Measurements from ENCODE around the gene ATP1A1.

The ATP1A1 gene

GRCh38 chr1:116392717-116393404 lies 19.8 kb downstream of the ATP1A1 start:
- DNase-seq, result no peak

DNA sequence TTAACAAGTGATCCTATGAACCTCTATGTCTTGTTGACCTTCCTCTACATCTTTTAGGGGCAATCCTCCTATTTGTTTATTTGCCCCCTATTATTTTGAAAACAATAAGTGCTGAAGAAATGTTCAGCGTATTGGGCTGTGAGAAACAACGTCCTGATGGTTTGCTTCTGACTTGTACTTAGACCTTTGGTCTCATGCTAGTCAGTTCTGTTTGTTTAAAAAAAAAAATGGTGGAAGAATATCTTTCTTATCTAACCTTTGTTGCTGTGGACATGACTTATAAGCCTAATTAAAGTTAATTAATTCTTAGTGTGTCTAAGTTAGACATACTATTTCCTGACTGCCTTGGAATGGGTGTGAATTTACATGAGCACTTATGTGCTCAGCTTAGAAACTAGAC lies 20.7 kb downstream of the ATP1A1 start:
- no peak for DNase-seq

GRCh38 chr1:116394270-116394669 lies 21.2 kb downstream of the ATP1A1 start:
- DNase-seq, result no peak

DNA sequence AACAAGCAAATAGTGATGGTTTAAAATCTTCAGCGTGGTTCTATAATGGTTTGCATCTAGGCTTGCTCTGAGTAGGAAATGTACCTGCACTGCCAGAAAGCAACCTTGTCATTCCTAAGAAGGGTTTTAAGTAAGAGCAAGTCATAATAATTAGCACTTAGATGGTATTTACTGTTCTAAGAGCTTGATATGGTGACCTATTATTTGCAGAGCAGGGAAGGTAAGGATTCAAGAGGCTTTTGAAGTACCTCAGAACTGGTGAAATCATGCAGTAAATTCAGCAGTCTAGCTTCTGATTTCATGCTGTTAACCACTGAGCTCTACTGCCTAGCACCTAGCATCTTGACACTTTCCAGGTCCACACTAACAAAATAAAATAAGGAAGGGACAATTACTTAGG lies 23.7 kb downstream of the ATP1A1 start:
- no peak for DNase-seq

DNA sequence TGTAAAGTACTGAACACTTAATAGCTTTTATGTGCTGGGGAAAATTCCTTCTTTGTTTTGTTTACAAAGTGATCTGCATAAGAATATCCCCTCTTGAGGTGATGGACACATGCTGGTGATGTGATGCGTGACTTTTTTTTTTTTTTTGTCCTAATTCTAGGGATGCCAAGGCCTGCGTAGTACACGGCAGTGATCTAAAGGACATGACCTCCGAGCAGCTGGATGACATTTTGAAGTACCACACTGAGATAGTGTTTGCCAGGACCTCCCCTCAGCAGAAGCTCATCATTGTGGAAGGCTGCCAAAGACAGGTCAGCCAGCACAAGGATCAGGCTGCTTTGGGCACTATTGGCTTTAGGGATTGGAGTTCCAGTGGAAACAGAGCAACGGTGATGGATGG lies 24.7 kb downstream of the ATP1A1 start:
- DNase-seq, result no peak

DNA sequence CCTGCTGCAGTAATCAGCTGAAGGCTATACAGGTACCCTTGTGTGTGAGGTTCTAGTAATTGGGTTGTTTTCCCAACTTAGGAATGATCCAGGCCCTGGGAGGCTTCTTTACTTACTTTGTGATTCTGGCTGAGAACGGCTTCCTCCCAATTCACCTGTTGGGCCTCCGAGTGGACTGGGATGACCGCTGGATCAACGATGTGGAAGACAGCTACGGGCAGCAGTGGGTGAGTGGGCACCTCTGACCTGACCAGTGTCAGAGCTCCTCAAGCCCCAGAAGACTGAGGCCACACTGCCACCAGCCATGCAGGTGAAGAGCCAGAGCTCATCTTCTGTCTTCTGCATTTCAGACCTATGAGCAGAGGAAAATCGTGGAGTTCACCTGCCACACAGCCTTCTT lies 27.7 kb downstream of the ATP1A1 start:
- no peak for DNase-seq

DNA sequence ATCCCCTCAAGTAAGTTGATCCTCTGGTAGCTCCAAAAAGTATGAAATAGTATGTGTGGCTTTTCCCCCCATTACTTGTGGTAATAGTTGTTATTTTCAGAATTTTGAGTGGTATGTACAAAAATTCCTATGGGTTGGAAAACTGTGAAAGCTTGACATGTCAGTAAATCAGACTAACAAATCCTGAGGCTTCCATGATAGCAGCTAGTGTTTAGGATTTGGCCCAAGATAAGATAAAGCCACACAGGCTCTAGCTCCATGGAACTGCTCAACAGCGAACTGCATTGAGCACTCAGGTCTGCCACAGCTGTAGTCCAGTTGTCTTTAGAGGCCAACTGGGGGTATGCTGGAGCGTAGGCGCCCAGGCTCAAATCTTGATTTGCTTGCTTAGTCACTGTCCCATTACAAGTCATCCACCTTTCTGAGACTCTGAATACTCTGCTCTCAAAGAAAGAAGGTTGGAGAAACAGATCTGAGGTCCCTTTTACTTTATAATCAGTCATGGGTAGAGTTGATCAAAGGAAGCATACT lies 28.7 kb downstream of the ATP1A1 start:
- DNase-seq, result no peak

- no peak for DNase-seq
These were observed 29.3 kb downstream of the ATP1A1 start for GRCh38 chr1:116402333-116402732.

GRCh38 chr1:116403496-116404136 lies 30.6 kb downstream of the ATP1A1 start:
- no peak for DNase-seq

DNA sequence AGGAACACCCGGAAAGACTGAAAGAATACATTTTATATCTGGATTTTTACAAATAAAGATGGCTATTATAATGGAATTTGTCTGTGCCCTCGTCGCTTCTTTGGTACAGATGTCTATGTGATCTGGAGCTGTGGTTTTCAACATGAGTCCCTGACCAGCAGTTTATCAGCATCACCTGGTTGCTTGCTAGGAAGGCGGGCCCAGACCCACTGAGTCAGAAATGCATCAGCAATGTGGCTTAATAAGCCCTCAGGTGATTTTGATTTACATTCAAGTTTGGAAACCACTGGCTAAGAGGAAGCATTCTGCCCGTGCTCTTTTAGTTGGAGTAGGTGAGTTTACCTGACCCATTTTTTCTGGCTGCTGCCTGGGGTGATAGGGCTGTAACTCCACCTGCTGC lies 31.7 kb downstream of the ATP1A1 start:
- no peak for DNase-seq

DNA sequence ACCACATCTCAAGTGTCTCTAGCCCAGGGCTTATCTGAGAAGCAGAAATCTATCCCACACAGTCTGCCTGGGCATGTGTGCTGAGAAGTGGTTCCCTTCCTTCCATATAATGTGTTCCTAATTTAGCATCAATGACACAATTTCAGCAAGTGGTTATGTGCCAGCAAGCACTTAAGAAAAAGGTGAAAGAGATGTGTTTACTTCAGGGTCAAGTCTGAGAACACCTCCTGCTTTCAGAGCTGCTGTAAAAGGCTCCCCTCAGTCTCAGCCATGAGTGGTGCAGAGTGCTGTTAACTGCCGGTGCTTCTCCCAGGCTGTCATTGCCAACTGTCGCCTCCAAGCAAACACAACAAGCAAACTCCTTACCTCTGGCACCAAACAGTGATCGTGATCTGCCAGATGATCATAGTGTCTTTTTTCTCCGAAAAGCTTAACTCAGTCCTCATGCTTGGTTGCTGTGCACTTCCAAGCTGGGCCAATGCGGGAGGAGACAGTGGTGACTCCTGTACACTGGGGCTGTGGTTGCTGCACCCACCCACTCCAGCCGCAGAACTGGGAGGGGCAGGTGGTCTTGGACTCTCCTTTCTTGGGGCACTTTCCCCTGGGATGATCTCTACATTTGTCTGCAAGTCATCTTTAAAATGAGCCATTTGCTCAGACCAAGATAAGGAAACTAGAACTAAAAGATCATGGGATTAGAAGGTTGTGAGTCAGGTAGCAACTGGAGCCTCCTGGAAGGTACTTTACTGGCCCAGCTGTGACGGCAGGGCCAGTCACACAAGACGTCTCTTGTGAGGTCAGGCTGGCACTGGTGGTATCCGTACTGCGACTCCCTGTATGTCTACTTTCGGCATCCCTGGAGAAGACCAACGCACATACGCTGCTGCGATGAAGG lies 32.4 kb downstream of the ATP1A1 start:
- DNase-seq, result no peak

GRCh38 chr1:116407033-116407432 lies 34.0 kb downstream of the ATP1A1 start:
- DNase-seq, result no peak

DNA sequence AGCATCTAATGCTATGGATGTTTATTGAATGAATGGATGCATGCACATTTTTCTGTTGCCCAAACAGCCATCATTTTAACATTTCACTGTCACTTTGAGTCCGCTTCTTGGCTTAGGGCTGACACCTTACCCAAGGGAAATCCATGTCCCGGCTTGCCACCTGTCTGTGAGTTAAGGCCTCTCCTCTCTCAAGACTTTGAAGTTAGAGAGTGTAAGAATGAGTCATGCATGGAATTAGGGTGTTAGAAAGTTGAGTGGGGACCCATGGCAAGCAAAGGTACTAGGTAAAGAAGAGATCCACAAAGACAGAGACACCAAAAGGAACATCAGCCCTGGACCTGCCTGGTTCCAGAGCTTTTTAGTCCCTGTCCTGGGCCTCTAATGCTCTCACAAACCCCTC lies 35.1 kb downstream of the ATP1A1 start:
- DNase-seq, result no peak

GRCh38 chr1:116408803-116409720 lies 36.0 kb downstream of the ATP1A1 start:
- no peak for DNase-seq

GRCh38 chr1:116409751-116410191 lies 36.7 kb downstream of the ATP1A1 start:
- DNase-seq, result no peak

GRCh38 chr1:116411784-116412479 lies 38.9 kb downstream of the ATP1A1 start:
- no peak for DNase-seq

DNA sequence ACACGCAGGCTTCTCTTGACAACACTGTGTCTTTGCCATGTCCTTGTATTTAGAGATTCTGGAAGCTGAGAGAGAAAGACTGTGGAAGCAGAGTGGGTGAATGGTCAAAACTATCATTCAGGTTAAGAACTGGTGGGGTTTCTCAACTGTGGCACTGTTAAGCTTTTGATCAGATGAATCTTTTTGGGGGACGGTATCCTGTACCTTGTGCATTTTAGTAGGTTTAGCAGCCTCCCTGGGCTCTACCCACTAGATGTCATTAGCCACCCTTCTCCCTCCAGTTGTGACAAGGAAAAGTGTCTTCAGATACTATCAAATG lies 39.4 kb downstream of the ATP1A1 start:
- DNase-seq, result no peak

- DNase-seq, result no peak
These were observed 39.9 kb downstream of the ATP1A1 start for GRCh38 chr1:116412898-116413297.

DNA sequence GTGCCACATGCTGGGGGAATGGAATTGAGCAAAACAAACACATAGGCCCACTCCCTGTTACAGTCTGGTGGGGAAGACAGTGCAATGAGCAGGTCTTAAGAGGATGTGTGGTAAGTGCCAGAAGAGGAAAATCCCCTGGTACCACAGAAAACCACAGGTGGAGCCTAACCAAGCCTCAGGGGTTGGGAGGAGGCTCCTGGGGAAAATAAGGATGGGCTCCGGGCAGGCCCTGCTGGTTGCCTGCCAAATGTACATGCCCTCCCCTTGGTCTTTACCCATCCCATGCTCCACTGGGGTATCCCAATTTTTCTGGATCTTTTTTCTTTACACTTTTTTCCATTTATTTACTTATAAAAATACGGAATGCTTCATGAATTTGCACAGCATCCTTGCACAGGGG lies 40.4 kb downstream of the ATP1A1 start:
- DNase-seq, result no peak

- no peak for DNase-seq
These were observed 41.3 kb downstream of the ATP1A1 start for GRCh38 chr1:116414364-116414763.

- no peak for DNase-seq
These were observed 42.2 kb downstream of the ATP1A1 start for GRCh38 chr1:116415200-116415698.
